Activated CD8-positive, alpha-beta T cell treated with anti-CD3 and anti-CD28 coated beads for 36 hours (primary cell): Measurements from ENCODE around the gene DOK3. TPM values are rescaled to one million over a fixed set of nuclear protein-coding genes. Genes with fewer than 3 reads are reported as not detected.
"Not testable (repeated sequence)": the region's sequence is repeated elsewhere in the genome, so short reads cannot be mapped to it uniquely, and the experiment has no call there.

Experiments used
- ATAC-seq: fragments of 200-7000 bp; cut with Tn5 transposase; one replicate; pipeline ENCODE4 v1.10.0; 2021; ENCODE audit warnings: mild to moderate bottlenecking, moderate library complexity
- CTCF ChIA-PET: fragments of 350-600 bp; sonication (Branson Sonifier 250); formaldehyde crosslinking; loops from one replicate; lab custom pipeline; 2021; ENCODE audit warnings: antibody characterized with exemption; lab: Charles Lee
- POLR2A ChIA-PET: fragments of 350-600 bp; sonication (Branson Sonifier 250); formaldehyde crosslinking; loops from one replicate; lab custom pipeline; 2021; ENCODE audit warnings: antibody characterized with exemption; lab: Charles Lee
- DNase-seq: peaks from one replicate; pipeline ENCODE4 v3.0.0-alpha.2; 2020
- H3K27ac Mint-ChIP-seq: one replicate; pipeline ENCODE4 v1.8.0; 2021; ENCODE audit warnings: mild to moderate bottlenecking, mixed read lengths
- H3K27me3 Mint-ChIP-seq: one replicate; pipeline ENCODE4 v1.8.0; 2021; ENCODE audit warnings: mixed read lengths
- H3K36me3 Mint-ChIP-seq: one replicate; pipeline ENCODE4 v1.8.0; 2021; ENCODE audit warnings: low read depth, mixed read lengths
- H3K4me1 Mint-ChIP-seq: one replicate; pipeline ENCODE4 v1.8.0; 2021; ENCODE audit warnings: low read depth, mixed read lengths
- H3K4me3 Mint-ChIP-seq: one replicate; pipeline ENCODE4 v1.8.0; 2021; ENCODE audit warnings: mild to moderate bottlenecking, moderate library complexity, mixed read lengths
- H3K9me3 Mint-ChIP-seq: one replicate; pipeline ENCODE4 v1.8.0; 2021; ENCODE audit warnings: mixed read lengths
- intact Hi-C: fragments of 100-400 bp; cut with micrococcal nuclease; formaldehyde crosslinking; loops from one replicate; pipeline ENCODE4 v1.10.0; 2022
- total RNA-seq, 2 experiments: library from RNA; stranded (reverse); gene quantifications; one replicate each; pipeline ENCODE4 v1.2.3, GENCODE V29; 2021
- TF ChIP-seq, protein P1 (sequence below): fragments of 200-600 bp; IDR thresholded peaks from one replicate; pipeline ENCODE4 v1.8.0; 2022; ENCODE audit warnings: antibody characterized with exemption, mild to moderate bottlenecking

The DOK3 gene
- total RNA-seq, 2 experiments from 2014 or later, result 7.4 to 8.0 TPM

DNA sequence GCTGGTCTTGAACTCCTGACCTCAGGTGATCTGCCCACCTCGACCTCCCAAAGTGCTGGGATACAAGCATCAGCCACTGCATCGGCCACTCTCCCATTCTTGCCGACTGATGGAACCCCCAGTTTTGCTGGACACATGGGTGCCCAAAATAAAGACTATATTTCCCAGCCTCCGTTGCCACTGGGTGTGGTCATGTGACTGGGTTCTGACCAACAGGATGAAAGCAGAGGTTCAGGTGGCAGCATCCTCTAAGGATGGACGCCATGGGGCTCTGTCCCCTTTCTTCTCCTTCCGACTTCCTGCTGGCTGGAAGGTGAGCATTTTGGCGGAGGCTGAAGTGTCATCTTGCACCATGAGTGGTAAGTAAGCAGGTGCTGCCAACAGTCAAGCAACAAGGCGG lies 22.5 kb downstream of the DOK3 start:
- TF ChIP-seq, protein P1, sequence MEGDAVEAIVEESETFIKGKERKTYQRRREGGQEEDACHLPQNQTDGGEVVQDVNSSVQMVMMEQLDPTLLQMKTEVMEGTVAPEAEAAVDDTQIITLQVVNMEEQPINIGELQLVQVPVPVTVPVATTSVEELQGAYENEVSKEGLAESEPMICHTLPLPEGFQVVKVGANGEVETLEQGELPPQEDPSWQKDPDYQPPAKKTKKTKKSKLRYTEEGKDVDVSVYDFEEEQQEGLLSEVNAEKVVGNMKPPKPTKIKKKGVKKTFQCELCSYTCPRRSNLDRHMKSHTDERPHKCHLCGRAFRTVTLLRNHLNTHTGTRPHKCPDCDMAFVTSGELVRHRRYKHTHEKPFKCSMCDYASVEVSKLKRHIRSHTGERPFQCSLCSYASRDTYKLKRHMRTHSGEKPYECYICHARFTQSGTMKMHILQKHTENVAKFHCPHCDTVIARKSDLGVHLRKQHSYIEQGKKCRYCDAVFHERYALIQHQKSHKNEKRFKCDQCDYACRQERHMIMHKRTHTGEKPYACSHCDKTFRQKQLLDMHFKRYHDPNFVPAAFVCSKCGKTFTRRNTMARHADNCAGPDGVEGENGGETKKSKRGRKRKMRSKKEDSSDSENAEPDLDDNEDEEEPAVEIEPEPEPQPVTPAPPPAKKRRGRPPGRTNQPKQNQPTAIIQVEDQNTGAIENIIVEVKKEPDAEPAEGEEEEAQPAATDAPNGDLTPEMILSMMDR, result no peak
- POLR2A ChIA-PET, result interaction anchor here (1.2 to 1.3 kb wide), 2 partner anchors 8 to 9 kb away, joined by 3 read pairs; no protein-coding TSS in a partner anchor
- no peaks in the 10 kb centered on the region for H3K27me3 Mint-ChIP-seq

DNA sequence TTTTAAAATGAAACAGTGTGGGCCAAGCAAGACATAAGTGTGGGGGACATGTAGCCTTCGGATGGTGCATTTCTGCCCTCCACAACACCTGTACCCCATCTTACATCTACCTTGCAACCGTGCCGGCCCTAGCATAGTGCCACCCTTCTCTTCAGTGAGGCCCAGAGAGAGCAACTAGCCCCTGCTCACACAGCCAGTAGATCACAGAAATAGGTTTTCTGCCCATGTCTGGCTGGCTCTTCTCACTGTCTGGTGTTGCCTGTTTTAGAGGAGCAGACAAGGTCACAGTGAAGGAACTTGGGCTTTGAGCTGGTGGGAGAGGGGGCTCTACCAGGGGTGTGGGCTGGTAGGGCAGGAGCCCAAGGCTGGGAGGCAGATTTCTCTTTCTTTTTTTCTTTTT lies 23.4 kb downstream of the DOK3 start:
- intact Hi-C loops, result no loop called here
- Mint-ChIP-seq H3K4me1 (no peaks in the 10 kb centered on the region), H3K27ac (no peak overlapping the region), H3K4me3 (no peak overlapping the region), H3K27me3 (no peaks in the 10 kb centered on the region), H3K9me3 (no peaks in the 10 kb centered on the region), H3K36me3 (peaks cover 29% of the 10 kb centered on the region)
- TF ChIP-seq, protein P1, result no peak
- DNase-seq, result no peak
- POLR2A ChIA-PET, result interaction anchor here (1.2 to 1.9 kb wide), 3 partner anchors 9 to 11 kb away, joined by 3 to 5 read pairs (median 3); partner anchors contain the start of gene PDLIM7
- CTCF ChIA-PET, result interaction anchor here (0.6 to 5.1 kb wide), 3 partner anchors 8 to 33 kb away, joined by 3 to 26 read pairs (median 5); no protein-coding TSS in a partner anchor
- ATAC-seq, result no peak

More for the DNA sequence above, 22.5 kb downstream of the DOK3 start:
- no peaks in the 10 kb centered on the region for H3K9me3 Mint-ChIP-seq
- no peak overlapping the region for H3K4me3 Mint-ChIP-seq
- H3K4me1 Mint-ChIP-seq, result no peaks in the 10 kb centered on the region
- peaks cover 33% of the 10 kb centered on the region for H3K36me3 Mint-ChIP-seq
- intact Hi-C loops, result no loop called here
- no peak overlapping the region for H3K27ac Mint-ChIP-seq
- DNase-seq, result no peak
- CTCF ChIA-PET, result interaction anchor here (1.6 to 5.1 kb wide), 3 partner anchors 9 to 30 kb away, joined by 3 to 26 read pairs (median 5); no protein-coding TSS in a partner anchor
- no peak for ATAC-seq

DNA sequence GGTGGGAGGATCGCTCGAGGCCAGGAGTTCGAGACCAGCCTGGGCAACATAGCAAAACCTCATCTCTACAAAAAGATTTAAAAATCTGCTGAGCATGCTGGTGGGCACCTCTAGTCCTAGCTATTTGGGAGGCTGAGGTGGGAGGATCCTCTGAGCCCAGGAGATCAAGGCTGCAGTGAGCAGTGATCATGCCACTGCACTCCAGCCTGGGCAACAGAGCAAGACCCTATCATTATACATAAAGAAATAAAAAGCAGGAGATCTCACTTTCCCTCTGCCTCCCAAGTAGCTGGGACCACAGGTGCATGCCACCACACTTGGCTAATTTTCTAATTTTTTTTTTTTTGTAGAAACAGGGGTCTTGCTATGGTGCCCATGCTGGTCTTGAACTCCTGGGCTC lies 23.9 kb downstream of the DOK3 start:
- POLR2A ChIA-PET, result interaction anchor here (1.2 to 1.9 kb wide), 4 partner anchors 9 to 11 kb away, joined by 3 to 7 read pairs (median 4); partner anchors contain the start of gene PDLIM7
- CTCF ChIA-PET, result interaction anchor here (0.6 to 1.8 kb wide), 4 partner anchors 12 to 33 kb away, joined by 3 to 5 read pairs (median 4); partner anchors contain the start of gene PDLIM7
- H3K9me3 Mint-ChIP-seq, ATAC-seq, H3K27ac Mint-ChIP-seq, intact Hi-C loops, H3K27me3 Mint-ChIP-seq, H3K4me1 Mint-ChIP-seq, H3K4me3 Mint-ChIP-seq, DNase-seq: not testable (repeated sequence)
- H3K36me3 Mint-ChIP-seq, result peaks cover 26% of the 10 kb centered on the region

DNA sequence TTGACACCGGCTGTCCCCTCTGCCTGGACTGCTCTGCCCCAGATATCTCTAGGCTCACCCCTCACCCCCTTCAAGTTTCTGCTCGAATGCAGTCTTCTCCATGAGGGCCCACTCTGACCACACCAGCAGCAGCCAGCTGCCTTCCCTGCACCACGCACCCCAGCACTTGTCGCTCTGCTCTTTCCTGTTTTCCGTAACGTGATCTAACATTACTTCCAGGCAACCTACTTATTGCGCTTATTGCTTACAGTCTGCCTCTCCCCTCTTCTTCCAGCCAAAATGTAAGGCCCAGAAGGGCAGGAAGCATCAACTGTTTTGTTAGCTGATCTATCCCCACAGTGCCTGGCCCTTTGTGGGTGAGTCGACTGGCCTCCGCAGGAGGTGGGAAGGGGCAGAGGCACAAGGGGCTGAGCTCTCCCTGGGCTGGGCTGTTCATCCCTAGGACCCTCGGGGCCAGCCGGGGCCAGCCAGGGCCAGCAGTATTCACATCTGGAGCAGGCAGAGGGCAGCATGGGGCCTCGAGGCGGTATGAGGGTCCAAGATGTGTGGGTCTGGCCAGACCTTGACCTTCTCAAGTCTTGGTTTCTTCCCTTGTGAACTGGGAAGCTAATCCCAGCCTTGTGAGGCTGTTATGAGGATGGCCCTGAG lies 24.6 kb downstream of the DOK3 start:
- no peak overlapping the region for H3K4me3 Mint-ChIP-seq
- H3K9me3 Mint-ChIP-seq, result no peaks in the 10 kb centered on the region
- no peak for ATAC-seq

More for the DNA sequence above, 24.6 kb downstream of the DOK3 start:
- no peak for DNase-seq
- Mint-ChIP-seq H3K27me3 (no peaks in the 10 kb centered on the region), H3K36me3 (peaks cover 20% of the 10 kb centered on the region), H3K27ac (no peak overlapping the region), H3K4me1 (peaks cover 1% of the 10 kb centered on the region)
- TF ChIP-seq, protein P1, result no peak
- intact Hi-C loops, result no loop called here
- POLR2A ChIA-PET, result interaction anchor here (1.3 to 22.8 kb wide), 4 partner anchors 10 to 31 kb away, joined by 3 to 294 read pairs (median 6); partner anchors contain the start of genes PDLIM7 and PRR7
- CTCF ChIA-PET, result interaction anchor here (1.3 to 1.8 kb wide), 2 partner anchors 12 to 28 kb away, joined by 3 to 4 read pairs; partner anchors contain the start of gene PDLIM7
